Left renal pelvis (tissue), 4 donors: ENCODE data around the gene BRAT1. TPM values are rescaled to one million over a fixed set of nuclear protein-coding genes. Genes with fewer than 3 reads are reported as not detected.

Experiments
- DNase-seq, 4 donors: peaks; one replicate each; pipeline ENCODE4 v3.0.0-alpha.2; 2013; ENCODE audit warnings: low read depth in 4 of 4, low spot score in 3 of 4
- polyA plus RNA-seq, 4 donors: library from polyadenylated mRNA; unstranded; fragments of 120-200 nt; gene quantifications; one replicate each; pipeline ENCODE4 v1.2.1, GENCODE V29; 2013; ENCODE audit not compliant: insufficient read length in 4 of 4

The BRAT1 gene
- polyA plus RNA-seq, 4 donors = 23.1 to 40.9 (median 25.2) TPM

- DNase-seq = no peak
Measured at GRCh38 chr7:2586326-2587020, 31.1 kb upstream of the BRAT1 start.

- DNase-seq = no peak
Measured at GRCh38 chr7:2585446-2585845, 30.1 kb upstream of the BRAT1 start.

- DNase-seq = no peak
Measured at GRCh38 chr7:2583798-2584580, 28.7 kb upstream of the BRAT1 start.

- DNase-seq = no peak
Measured at GRCh38 chr7:2582006-2582735, 26.8 kb upstream of the BRAT1 start.

- no peak for DNase-seq
Measured at GRCh38 chr7:2580636-2581035, 25.3 kb upstream of the BRAT1 start.

GRCh38 chr7:2577914-2578680 lies 22.8 kb upstream of the BRAT1 start:
- DNase-seq = no peak

- no peak for DNase-seq
Measured at GRCh38 chr7:2576742-2577491, 21.6 kb upstream of the BRAT1 start.

GRCh38 chr7:2575733-2576340 lies 20.5 kb upstream of the BRAT1 start:
- DNase-seq = no peak

- DNase-seq = no peak
Measured at GRCh38 chr7:2575046-2575732, 19.9 kb upstream of the BRAT1 start.

- no peak for DNase-seq
Measured at GRCh38 chr7:2573761-2574160, 18.4 kb upstream of the BRAT1 start.

GRCh38 chr7:2572101-2572842 lies 16.9 kb upstream of the BRAT1 start:
- no peak for DNase-seq

GRCh38 chr7:2571409-2571808 lies 16.1 kb upstream of the BRAT1 start:
- DNase-seq = no peak

- no peak for DNase-seq
Measured at GRCh38 chr7:2570021-2570420, 14.7 kb upstream of the BRAT1 start.

GRCh38 chr7:2569421-2569820 lies 14.1 kb upstream of the BRAT1 start:
- DNase-seq = no peak

- no peak for DNase-seq
Measured at GRCh38 chr7:2568521-2569223, 13.3 kb upstream of the BRAT1 start.

- DNase-seq = no peak
Measured at GRCh38 chr7:2567679-2568278, 12.5 kb upstream of the BRAT1 start.
